ENCODE data around the gene CBX6.

DNA sequence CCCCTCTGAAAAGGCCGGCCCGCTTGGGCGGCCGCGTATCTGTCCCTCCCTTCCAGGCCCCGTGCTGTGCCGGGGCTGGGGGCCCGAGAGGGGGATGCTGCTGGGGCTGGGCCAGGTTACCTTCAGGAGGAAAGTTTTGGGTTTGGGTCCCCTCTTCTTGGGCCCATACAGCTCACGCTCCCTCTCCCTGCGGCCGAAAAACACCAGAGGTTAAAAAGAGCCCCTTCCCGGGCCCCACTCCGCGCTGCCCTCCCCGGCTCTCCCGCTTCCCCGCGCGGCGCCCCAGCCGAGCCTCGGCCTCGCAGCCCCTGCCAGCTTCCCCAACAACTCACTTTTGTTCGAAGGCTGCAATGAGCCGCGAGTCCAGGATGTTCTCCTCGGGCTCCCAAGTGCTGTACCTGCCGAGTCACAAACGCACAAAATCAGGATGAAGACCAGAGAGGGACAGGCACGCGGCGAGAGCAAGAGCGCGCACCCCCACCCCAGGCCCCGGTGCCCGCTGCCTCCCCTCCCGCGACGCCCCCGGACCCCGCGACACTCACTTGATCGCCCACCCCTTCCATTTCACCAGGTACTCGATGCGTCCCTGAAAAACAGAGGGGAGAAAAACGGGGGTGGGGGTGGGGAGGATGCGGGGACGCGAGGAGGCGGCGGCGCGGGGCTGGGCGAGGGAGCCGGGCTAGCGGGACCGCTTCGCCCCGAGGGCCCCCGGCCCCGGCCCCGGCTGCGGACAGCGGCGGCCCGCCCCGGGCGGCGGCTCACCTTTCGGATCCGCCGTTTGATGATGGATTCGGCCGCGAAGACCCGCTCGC, 450 bp downstream of the CBX6 start:
- TF ChIP-seq, protein P1, sequence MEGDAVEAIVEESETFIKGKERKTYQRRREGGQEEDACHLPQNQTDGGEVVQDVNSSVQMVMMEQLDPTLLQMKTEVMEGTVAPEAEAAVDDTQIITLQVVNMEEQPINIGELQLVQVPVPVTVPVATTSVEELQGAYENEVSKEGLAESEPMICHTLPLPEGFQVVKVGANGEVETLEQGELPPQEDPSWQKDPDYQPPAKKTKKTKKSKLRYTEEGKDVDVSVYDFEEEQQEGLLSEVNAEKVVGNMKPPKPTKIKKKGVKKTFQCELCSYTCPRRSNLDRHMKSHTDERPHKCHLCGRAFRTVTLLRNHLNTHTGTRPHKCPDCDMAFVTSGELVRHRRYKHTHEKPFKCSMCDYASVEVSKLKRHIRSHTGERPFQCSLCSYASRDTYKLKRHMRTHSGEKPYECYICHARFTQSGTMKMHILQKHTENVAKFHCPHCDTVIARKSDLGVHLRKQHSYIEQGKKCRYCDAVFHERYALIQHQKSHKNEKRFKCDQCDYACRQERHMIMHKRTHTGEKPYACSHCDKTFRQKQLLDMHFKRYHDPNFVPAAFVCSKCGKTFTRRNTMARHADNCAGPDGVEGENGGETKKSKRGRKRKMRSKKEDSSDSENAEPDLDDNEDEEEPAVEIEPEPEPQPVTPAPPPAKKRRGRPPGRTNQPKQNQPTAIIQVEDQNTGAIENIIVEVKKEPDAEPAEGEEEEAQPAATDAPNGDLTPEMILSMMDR (conservative IDR thresholded peaks at IDR 0.05; ENCODE audit: low read length) = no peak
- no peak for TF ChIP-seq EZH2phosphoT487 (IDR thresholded peaks at IDR 0.05; ENCODE audit: borderline replicate concordance)

All from Loucy (cell line).